HCT116 (cell line): ENCODE results near the gene KCNJ14. TPM values are rescaled to one million over a fixed set of nuclear protein-coding genes. Genes with fewer than 3 reads are reported as not detected.
A peak's percentile ranks its signal among the peaks of the same experiment; 100 is the strongest.

Source experiments
- ATAC-seq: fragments of 200-7000 bp; cut with Tn5 transposase; 2 replicates; pipeline ENCODE4 v1.9.1; 2020; ENCODE audit warnings: mild to moderate bottlenecking, moderate library complexity
- BruUV-seq: library from RNA; stranded (reverse); fragments of 400-500 nt; replicated peaks from 2 replicates; lab custom pipeline; 2021; lab: Mats Ljungman, UMichigan
- CTCF ChIA-PET: fragments of 300-600 bp; sonication (Branson Sonifier 250); formaldehyde crosslinking; loops from one replicate; lab custom pipeline; 2021; ENCODE audit warnings: antibody characterized with exemption; lab: Charles Lee
- POLR2A ChIA-PET: fragments of 300-600, 350-600 bp; sonication (Branson Sonifier 250); formaldehyde crosslinking; loops from one replicate; lab custom pipeline; 2021; ENCODE audit warnings: antibody characterized with exemption; lab: Charles Lee
- RAD21 ChIA-PET, 2 experiments: fragments of 300-600 bp; sonication (Branson Sonifier 250); formaldehyde crosslinking; loops; one replicate each; lab custom pipeline; 2023; ENCODE audit warnings: low total read pairs in 2 of 2; ENCODE audit not compliant: uncharacterized antibody in 2 of 2, unreplicated experiment in 2 of 2, low non-redundant PET in 1 of 2; lab: Charles Lee
- DNase-seq: peaks from one replicate; pipeline ENCODE4 v3.0.0-alpha.2; 2010; ENCODE audit warnings: low read depth, low spot score
- H2AFZ ChIP-seq: fragments of 200-600 bp; shearing (Covaris generic), sonication (generic); 2 replicates; pipeline ENCODE4 v1.6.1; 2017; ENCODE audit warnings: low read depth, mixed run types, mixed read lengths, antibody characterized with exemption, low read length; ENCODE audit not compliant: poor library complexity, severe bottlenecking
- H3K27ac ChIP-seq: 2 replicates; pipeline ENCODE4 v1.5.1; 2012; ENCODE audit warnings: low read depth, low read length
- H3K27me3 ChIP-seq: fragments of 200-600 bp; sonication (generic); 2 replicates; pipeline ENCODE4 v1.6.1; 2016; ENCODE audit warnings: mixed run types, low read length, mixed read lengths; ENCODE audit not compliant: insufficient read depth
- H3K36me3 ChIP-seq, 2 experiments: fragments of 200-500 bp in 1 of 2; fragments of 200-600 bp in 1 of 2; sonication (Bioruptor generic) in 1 of 2; sonication (generic) in 1 of 2; 2 replicates each; pipeline versions ENCODE4 v1.5.1 to v1.6.1; 2014 to 2016; ENCODE audit warnings: low read length in 2 of 2, inconsistent platforms in 1 of 2, mixed read lengths in 1 of 2, mixed run types in 1 of 2; ENCODE audit not compliant: insufficient read depth in 2 of 2, control insufficient read depth in 1 of 2
- H3K4me1 ChIP-seq, 2 experiments: fragments of 200-600 bp in 1 of 2; sonication (generic) in 1 of 2; 2 replicates each; pipeline versions ENCODE4 v1.5.1 to v1.6.1; 2012 to 2017; ENCODE audit warnings: low read length in 2 of 2, inconsistent platforms in 1 of 2, mild to moderate bottlenecking in 1 of 2, mixed read lengths in 1 of 2, mixed run types in 1 of 2, moderate library complexity in 1 of 2; ENCODE audit not compliant: insufficient read depth in 2 of 2, control insufficient read depth in 1 of 2
- H3K4me2 ChIP-seq: fragments of 200-600 bp; sonication (generic); 2 replicates; pipeline ENCODE4 v1.6.1; 2017; ENCODE audit warnings: mixed run types, low read length, mixed read lengths
- H3K4me3 ChIP-seq, 2 experiments: fragments of 200-600 bp in 1 of 2; sonication (generic) in 1 of 2; replicated peaks in 1 of 2; 2 replicates each; pipeline ENCODE4 v1.5.1; 2011 to 2016; ENCODE audit warnings: low read length in 2 of 2, control low read depth in 1 of 2, low read depth in 1 of 2, mild to moderate bottlenecking in 1 of 2, mixed read lengths in 1 of 2, mixed run types in 1 of 2
- H3K79me2 ChIP-seq: fragments of 200-600 bp; sonication (generic); 2 replicates; pipeline ENCODE4 v1.6.1; 2017; ENCODE audit warnings: mild to moderate bottlenecking, mixed run types, low read length, moderate library complexity, mixed read lengths; ENCODE audit not compliant: insufficient read depth
- H3K9ac ChIP-seq: fragments of 200-600 bp; sonication (generic); 2 replicates; pipeline ENCODE4 v1.6.1; 2016; ENCODE audit warnings: low read length, mixed read lengths
- H3K9me2 ChIP-seq: fragments of 200-600 bp; sonication (generic), shearing (Covaris generic); 2 replicates; pipeline ENCODE4 v1.6.1; 2017; ENCODE audit warnings: mixed run types, mild to moderate bottlenecking, moderate library complexity; ENCODE audit not compliant: insufficient read depth
- H3K9me3 ChIP-seq, 2 experiments: fragments of 200-500 bp in 1 of 2; fragments of 200-600 bp in 1 of 2; sonication (Bioruptor generic) in 1 of 2; sonication (generic) in 1 of 2; 2 replicates each; pipeline ENCODE4 v1.6.1; 2014 to 2017; ENCODE audit warnings: low read length in 2 of 2, mixed read lengths in 2 of 2, inconsistent platforms in 1 of 2, low read depth in 1 of 2, mild to moderate bottlenecking in 1 of 2, mixed run types in 1 of 2, moderate library complexity in 1 of 2; ENCODE audit not compliant: control insufficient read depth in 1 of 2, insufficient read depth in 1 of 2
- H4K20me1 ChIP-seq: fragments of 200-600 bp; sonication (generic), shearing (Covaris generic); 2 replicates; pipeline ENCODE4 v1.6.1; 2017; ENCODE audit warnings: mixed run types, mild to moderate bottlenecking, moderate library complexity; ENCODE audit not compliant: insufficient read depth
- CTCF ChIP-seq, 3 experiments: fragments of 200-600 bp in 1 of 3; sonication (generic) in 1 of 3; IDR thresholded peaks in 2 of 3; conservative IDR thresholded peaks in 1 of 3; 2 replicates each; pipeline ENCODE4 v1.5.1; 2012 to 2017; ENCODE audit warnings: low read depth in 2 of 3, low read length in 2 of 3, antibody characterized with exemption in 1 of 3, borderline replicate concordance in 1 of 3, control low read depth in 1 of 3, mild to moderate bottlenecking in 1 of 3, mixed read lengths in 1 of 3, mixed run types in 1 of 3, moderate library complexity in 1 of 3; ENCODE audit not compliant: insufficient read depth in 1 of 3
- EZH2 ChIP-seq: fragments of 200-600 bp; sonication (generic); IDR thresholded peaks from 2 replicates; pipeline ENCODE4 v1.6.1; 2017; ENCODE audit warnings: antibody characterized with exemption, mixed run types
- POLR2A ChIP-seq: IDR thresholded peaks from 2 replicates; pipeline ENCODE4 v1.7.0; 2011; ENCODE audit warnings: borderline replicate concordance; ENCODE audit not compliant: insufficient read depth, insufficient read length; ENCODE audit errors: extremely low read depth
- POLR2AphosphoS5 ChIP-seq: IDR thresholded peaks from 2 replicates; pipeline ENCODE4 v1.6.1; 2011; ENCODE audit warnings: mild to moderate bottlenecking, low read depth, low read length, moderate library complexity
- RAD21 ChIP-seq: IDR thresholded peaks from 2 replicates; pipeline ENCODE4 v1.6.1; 2012; ENCODE audit warnings: low read depth, mild to moderate bottlenecking
- REST ChIP-seq: IDR thresholded peaks from 2 replicates; pipeline ENCODE4 v1.6.1; 2012; ENCODE audit warnings: low read depth
- YY1 ChIP-seq: IDR thresholded peaks from 2 replicates; pipeline ENCODE4 v1.6.1; 2011; ENCODE audit warnings: low read length, low read depth, moderate library complexity, mild to moderate bottlenecking; ENCODE audit not compliant: insufficient replicate concordance; ENCODE audit errors: extremely low read depth
- intact Hi-C: fragments of 100-400 bp; cut with micrococcal nuclease; formaldehyde crosslinking; loops from 2 replicates; pipeline ENCODE4 v1.10.0; 2022
- total RNA-seq: library from RNA; stranded (reverse); gene quantifications from one replicate; pipeline ENCODE4 v1.2.1, GENCODE V29; 2021; ENCODE audit not compliant: unreplicated experiment

Gene KCNJ14
- total RNA-seq, 1 experiment from 2014 or later = 2.5 TPM

DNA sequence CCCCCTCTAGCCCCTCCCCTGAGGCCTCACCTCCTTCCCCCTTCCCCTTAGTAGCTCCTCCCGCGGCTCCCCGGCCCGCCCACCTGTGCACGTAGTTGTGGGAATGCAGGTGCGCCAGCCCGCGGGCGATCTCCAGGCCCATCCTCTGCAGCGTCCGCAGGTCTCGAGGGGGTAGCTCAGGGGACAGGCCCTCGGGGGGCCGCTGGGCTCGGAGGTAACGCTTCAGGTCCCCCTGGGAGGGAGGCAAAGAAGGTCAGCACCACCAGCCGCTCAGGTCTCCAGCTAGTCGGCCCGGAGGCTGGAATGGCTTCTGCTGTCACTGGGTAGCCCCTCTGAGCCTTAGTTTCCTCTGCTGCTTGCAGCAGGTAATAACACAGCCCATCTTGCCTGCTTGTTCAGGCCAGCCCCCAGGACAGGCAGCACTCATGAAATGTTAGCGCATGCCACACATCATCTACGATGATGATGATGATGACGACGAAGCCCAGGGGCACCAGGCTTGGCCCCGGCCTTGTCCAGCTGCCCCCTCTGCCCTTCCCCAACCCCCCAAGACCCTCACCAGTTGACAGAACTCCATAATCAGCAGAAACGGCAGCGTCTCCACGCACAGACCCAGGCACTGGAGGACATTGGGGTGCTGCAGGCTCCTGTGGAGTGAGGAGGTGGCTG lies 47.1 kb downstream of the KCNJ14 start:
- Histone ChIP-seq H3K27me3 (no peaks in the 10 kb centered on the region), H4K20me1 (no peaks in the 10 kb centered on the region), H3K9me2 (no peaks in the 10 kb centered on the region), H3K79me2 (no peaks in the 10 kb centered on the region; the same call in 1 of the 2 replicates), H3K36me3 (no peaks in the 10 kb centered on the region; a peak in 1 of 4 replicates), H3K4me1 (peaks cover 12 to 43% of the 10 kb centered on the region in 2 experiments), H3K4me3 (peak overlapping the region; percentile 49 to 64), H3K9ac (peak overlapping the region; percentile 65), H3K27ac (peak overlapping the region; percentile 61), H2AFZ (no peak overlapping the region), H3K4me2 (peak overlapping the region; percentile 94), H3K9me3 (no peaks in the 10 kb centered on the region)
- ATAC-seq = peak; percentile 0; the same call in 1 of the 2 replicates
- CTCF ChIA-PET = interaction anchor here (1.0 to 1.5 kb wide), 7 partner anchors 10 to 190 kb away, joined by 4 to 32 read pairs (median 8); no protein-coding TSS in a partner anchor
- TF ChIP-seq POLR2AphosphoS5 (peak; percentile 69), YY1 (no peak)
- RAD21 ChIA-PET = interaction anchor here (0.6 to 1.1 kb wide), 9 partner anchors 10 to 168 kb away, joined by 3 to 13 read pairs (median 5); partner anchors contain the start of genes RPL18 (in 1 of the 2) and SPHK2 (in 1 of the 2)
- POLR2A ChIA-PET = interaction anchor here (0.6 to 1.2 kb wide), 10 partner anchors 7 to 122 kb away, joined by 3 to 11 read pairs (median 4); partner anchors contain the start of genes RPL18 and SPHK2
- intact Hi-C loops = no loop called here
- no peak for DNase-seq
- TSS peak; percentile 85 for BruUV-seq

- Histone ChIP-seq H3K4me1 (peaks cover 6 to 33% of the 10 kb centered on the region in 2 experiments; a peak in 3 of 4 replicates), H3K27me3 (no peaks in the 10 kb centered on the region), H3K36me3 (no peaks in the 10 kb centered on the region), H3K27ac (no peak overlapping the region), H4K20me1 (no peaks in the 10 kb centered on the region), H3K4me2 (no peak overlapping the region), H2AFZ (no peak overlapping the region), H3K9me2 (no peaks in the 10 kb centered on the region), H3K9ac (no peak overlapping the region), H3K4me3 (no peak overlapping the region), H3K79me2 (no peaks in the 10 kb centered on the region), H3K9me3 (no peaks in the 10 kb centered on the region)
- no peak for TF ChIP-seq REST
- no peak for TF ChIP-seq POLR2A
- no peak for TF ChIP-seq EZH2
- peak; percentile 46 to 96 (median 59) for TF ChIP-seq CTCF (IDR thresholded peaks at IDR 0.05 in 2 of 3, conservative IDR thresholded peaks at IDR 0.05 in 1 of 3; ENCODE audit: borderline replicate concordance in 1 of 3, insufficient read depth in 1 of 3, low read depth in 2 of 3, low read length in 2 of 3)
- peak; percentile 97 for TF ChIP-seq RAD21
- DNase-seq = no peak
- intact Hi-C loops = loop anchor here (1.0 kb wide), 1 partner anchor 78 kb away; no protein-coding TSS in a partner anchor
- ChIA-PET POLR2A (interaction anchor here (0.8 to 1.3 kb wide), 6 partner anchors 13 to 118 kb away, joined by 3 to 11 read pairs (median 4); partner anchors contain the start of gene SPHK2), CTCF (interaction anchor here (0.6 to 6.6 kb wide), 23 partner anchors 10 to 289 kb away, joined by 3 to 276 read pairs (median 4); partner anchors contain the start of genes RPL18, SPHK2, SYNGR4 and TMEM143), RAD21 (interaction anchor here (0.6 to 5.4 kb wide), 15 partner anchors 13 to 102 kb away, joined by 3 to 75 read pairs (median 3); no protein-coding TSS in a partner anchor)
- BruUV-seq = TSS peak; percentile 69
- no peak for ATAC-seq
Observed at GRCh38 chr19:48506138-48506733, 50.9 kb downstream of the KCNJ14 start.
